Keratinocyte (primary cell): ENCODE measurements around the gene TNIP1.

Experiments used
- CTCF ChIP-seq, 3 experiments: IDR thresholded peaks in 1 of 3; conservative IDR thresholded peaks in 1 of 3; optimal IDR thresholded peaks in 1 of 3; 2 replicates in 2 of 3; 3 replicates in 1 of 3; pipeline versions ENCODE3 to v1.5.1; 2011; ENCODE audit warnings: low read length in 3 of 3, mild to moderate bottlenecking in 3 of 3, moderate library complexity in 2 of 3, control low read depth in 1 of 3, inconsistent platforms in 1 of 3; ENCODE audit not compliant: insufficient read depth in 2 of 3; ENCODE audit errors: extremely low read depth in 1 of 3
- EZH2 ChIP-seq: IDR thresholded peaks from one replicate; pipeline ENCODE4 v1.6.1; 2012; ENCODE audit warnings: inconsistent platforms, mild to moderate bottlenecking, low read length, moderate library complexity

GRCh38 chr5:151051066-151051930 is 29.5 kb downstream of the TNIP1 start:
- peak; percentile 84 to 91 (median 87) for TF ChIP-seq CTCF (optimal IDR thresholded peaks at IDR 0.05 in 1 of 3, IDR thresholded peaks at IDR 0.05 in 1 of 3, conservative IDR thresholded peaks at IDR 0.05 in 1 of 3; ENCODE audit: extremely low read depth in 1 of 3, insufficient read depth in 2 of 3, low read length in 3 of 3)
- no peak for TF ChIP-seq EZH2
